GF-D8 (cell line): Measurements from ENCODE around the gene NDUFB3.

Experiments used
- DNase-seq: peaks from one replicate; lab custom pipeline; 2025; lab: John Stamatoyannopoulos, UW

Gene NDUFB3

GRCh38 chr2:201128933-201129505, 57.2 kb downstream of the NDUFB3 start:
- DNase-seq = no peak

GRCh38 chr2:201130524-201131186, 58.9 kb downstream of the NDUFB3 start:
- DNase-seq = no peak

DNA sequence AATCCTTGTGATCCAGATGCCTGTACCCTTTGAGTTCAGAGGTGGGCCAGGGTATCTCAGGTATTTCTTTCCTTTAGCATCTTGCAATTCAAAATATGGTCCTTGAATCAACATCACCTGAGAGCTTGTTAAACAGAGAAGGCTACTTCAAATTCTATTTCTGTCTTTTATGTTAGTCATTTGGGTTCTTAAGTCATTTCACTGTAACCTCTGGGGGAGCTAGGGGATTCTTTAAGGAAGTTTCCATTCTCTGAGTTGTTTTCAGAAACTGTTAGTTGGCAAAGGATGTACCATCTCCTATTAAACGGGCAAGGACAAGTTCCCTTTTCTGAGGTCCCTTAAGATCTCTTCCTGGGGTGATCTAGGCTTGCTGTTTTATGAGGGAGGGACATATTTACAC, 60.7 kb downstream of the NDUFB3 start:
- peak; percentile 65 for DNase-seq
